Vagina (tissue), 2 donors: ENCODE measurements around the gene FSTL4.

Source experiments
- CTCF ChIP-seq, 3 experiments: fragments of 450-650 bp in 2 of 3; fragments of 200-600 bp in 1 of 3; sonication (generic) in 1 of 3; IDR thresholded peaks; one replicate each; pipeline ENCODE4 v1.5.1; 2017 to 2019; ENCODE audit warnings: antibody characterized with exemption in 3 of 3, mild to moderate bottlenecking in 2 of 3, moderate library complexity in 2 of 3
- POLR2A ChIP-seq, 2 donors: fragments of 450-650 bp; IDR thresholded peaks; one replicate each; pipeline ENCODE4 v1.6.1; 2017; ENCODE audit warnings: antibody characterized with exemption in 2 of 2, mild to moderate bottlenecking in 2 of 2, moderate library complexity in 2 of 2
- POLR2AphosphoS5 ChIP-seq, 2 donors: sonication (generic); formaldehyde crosslinking; IDR thresholded peaks; one replicate each; pipeline ENCODE4 v1.9.0; 2017; ENCODE audit warnings: antibody characterized with exemption in 2 of 2, mild to moderate bottlenecking in 2 of 2, low read depth in 1 of 2; ENCODE audit not compliant: insufficient read depth in 1 of 2

GRCh38 chr5:133277744-133278143 lies 334.6 kb downstream of the FSTL4 start:
- TF ChIP-seq CTCF (IDR thresholded peaks at IDR 0.05) (no peak), POLR2A (IDR thresholded peaks at IDR 0.05) (no peak), POLR2AphosphoS5 (IDR thresholded peaks at IDR 0.05; ENCODE audit: insufficient read depth in 1 of 2, low read depth in 1 of 2) (no peak)
